HL-60 (cell line): ENCODE data around the gene BRD3.
"Not testable (repeated sequence)": the region's sequence is repeated elsewhere in the genome, so short reads cannot be mapped to it uniquely, and the experiment has no call there.

ENCODE experiments used
- DNase-seq, 2 experiments: peaks; one replicate each; pipeline ENCODE4 v3.0.0-alpha.2; 2010 to 2020; ENCODE audit warnings: low read depth in 1 of 2, low spot score in 1 of 2
- H3K27ac ChIP-seq: fragments of 250-450 bp; sonication (Bioruptor Pico); replicated peaks from 2 replicates; pipeline ENCODE4 v1.5.1; 2020; ENCODE audit warnings: mild to moderate bottlenecking, moderate library complexity
- H3K27me3 ChIP-seq: fragments of 250-450 bp; sonication (Bioruptor Pico); 2 replicates; pipeline ENCODE4 v1.5.1; 2021; ENCODE audit warnings: mild to moderate bottlenecking, moderate library complexity; ENCODE audit not compliant: insufficient read depth, poor library complexity, severe bottlenecking
- H3K4me3 ChIP-seq: replicated peaks from 2 replicates; pipeline ENCODE4 v1.5.1; 2011; ENCODE audit warnings: mild to moderate bottlenecking, control low read depth, low read length; ENCODE audit not compliant: insufficient read depth
- GABPA ChIP-seq: IDR thresholded peaks from 2 replicates; pipeline ENCODE4 v1.6.1; 2012; ENCODE audit warnings: low read depth
- POLR2AphosphoS5 ChIP-seq: IDR thresholded peaks from 2 replicates; pipeline ENCODE4 v1.6.1; 2012; ENCODE audit warnings: low read depth
- SPI1 ChIP-seq: IDR thresholded peaks from 2 replicates; pipeline ENCODE4 v1.6.1; 2012; ENCODE audit warnings: low read depth, mild to moderate bottlenecking, borderline replicate concordance
- TF ChIP-seq, protein P1 (sequence below): IDR thresholded peaks from 2 replicates; pipeline ENCODE4 v1.6.1; 2012; ENCODE audit warnings: low read depth; ENCODE audit not compliant: insufficient replicate concordance
- TF ChIP-seq, protein P2 (sequence below): IDR thresholded peaks from one replicate; pipeline ENCODE4 v1.5.1; 2011; ENCODE audit warnings: low read length, control low read depth, inconsistent platforms; ENCODE audit not compliant: insufficient read depth

BRD3 gene

DNA sequence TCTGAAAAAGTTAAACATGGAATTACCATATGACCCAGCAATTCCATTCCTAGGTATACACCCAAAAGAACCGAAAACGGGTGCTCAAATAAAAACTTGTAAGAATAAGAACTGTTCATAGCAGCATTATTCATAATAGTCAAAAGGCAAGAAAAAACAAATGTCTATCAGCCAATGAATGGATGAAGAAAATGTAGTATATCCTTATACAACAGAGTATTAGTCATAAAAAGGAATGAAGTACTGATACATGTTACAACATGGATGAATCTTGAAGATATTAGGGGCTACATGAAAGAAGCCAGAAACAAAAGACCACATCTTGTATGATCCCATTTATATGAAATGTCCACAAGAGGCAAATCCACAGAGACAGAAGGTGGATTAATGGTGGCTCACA is 15.6 kb upstream of the BRD3 start:
- no peak for DNase-seq
- Histone ChIP-seq H3K27me3 (no peaks in the 10 kb centered on the region), H3K4me3 (no peak overlapping the region), H3K27ac (no peak overlapping the region)
- no peak for TF ChIP-seq POLR2AphosphoS5
- TF ChIP-seq, protein P1, sequence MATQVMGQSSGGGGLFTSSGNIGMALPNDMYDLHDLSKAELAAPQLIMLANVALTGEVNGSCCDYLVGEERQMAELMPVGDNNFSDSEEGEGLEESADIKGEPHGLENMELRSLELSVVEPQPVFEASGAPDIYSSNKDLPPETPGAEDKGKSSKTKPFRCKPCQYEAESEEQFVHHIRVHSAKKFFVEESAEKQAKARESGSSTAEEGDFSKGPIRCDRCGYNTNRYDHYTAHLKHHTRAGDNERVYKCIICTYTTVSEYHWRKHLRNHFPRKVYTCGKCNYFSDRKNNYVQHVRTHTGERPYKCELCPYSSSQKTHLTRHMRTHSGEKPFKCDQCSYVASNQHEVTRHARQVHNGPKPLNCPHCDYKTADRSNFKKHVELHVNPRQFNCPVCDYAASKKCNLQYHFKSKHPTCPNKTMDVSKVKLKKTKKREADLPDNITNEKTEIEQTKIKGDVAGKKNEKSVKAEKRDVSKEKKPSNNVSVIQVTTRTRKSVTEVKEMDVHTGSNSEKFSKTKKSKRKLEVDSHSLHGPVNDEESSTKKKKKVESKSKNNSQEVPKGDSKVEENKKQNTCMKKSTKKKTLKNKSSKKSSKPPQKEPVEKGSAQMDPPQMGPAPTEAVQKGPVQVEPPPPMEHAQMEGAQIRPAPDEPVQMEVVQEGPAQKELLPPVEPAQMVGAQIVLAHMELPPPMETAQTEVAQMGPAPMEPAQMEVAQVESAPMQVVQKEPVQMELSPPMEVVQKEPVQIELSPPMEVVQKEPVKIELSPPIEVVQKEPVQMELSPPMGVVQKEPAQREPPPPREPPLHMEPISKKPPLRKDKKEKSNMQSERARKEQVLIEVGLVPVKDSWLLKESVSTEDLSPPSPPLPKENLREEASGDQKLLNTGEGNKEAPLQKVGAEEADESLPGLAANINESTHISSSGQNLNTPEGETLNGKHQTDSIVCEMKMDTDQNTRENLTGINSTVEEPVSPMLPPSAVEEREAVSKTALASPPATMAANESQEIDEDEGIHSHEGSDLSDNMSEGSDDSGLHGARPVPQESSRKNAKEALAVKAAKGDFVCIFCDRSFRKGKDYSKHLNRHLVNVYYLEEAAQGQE, result no peak
- TF ChIP-seq GABPA, result no peak
- no peak for TF ChIP-seq SPI1
- TF ChIP-seq, protein P2, sequence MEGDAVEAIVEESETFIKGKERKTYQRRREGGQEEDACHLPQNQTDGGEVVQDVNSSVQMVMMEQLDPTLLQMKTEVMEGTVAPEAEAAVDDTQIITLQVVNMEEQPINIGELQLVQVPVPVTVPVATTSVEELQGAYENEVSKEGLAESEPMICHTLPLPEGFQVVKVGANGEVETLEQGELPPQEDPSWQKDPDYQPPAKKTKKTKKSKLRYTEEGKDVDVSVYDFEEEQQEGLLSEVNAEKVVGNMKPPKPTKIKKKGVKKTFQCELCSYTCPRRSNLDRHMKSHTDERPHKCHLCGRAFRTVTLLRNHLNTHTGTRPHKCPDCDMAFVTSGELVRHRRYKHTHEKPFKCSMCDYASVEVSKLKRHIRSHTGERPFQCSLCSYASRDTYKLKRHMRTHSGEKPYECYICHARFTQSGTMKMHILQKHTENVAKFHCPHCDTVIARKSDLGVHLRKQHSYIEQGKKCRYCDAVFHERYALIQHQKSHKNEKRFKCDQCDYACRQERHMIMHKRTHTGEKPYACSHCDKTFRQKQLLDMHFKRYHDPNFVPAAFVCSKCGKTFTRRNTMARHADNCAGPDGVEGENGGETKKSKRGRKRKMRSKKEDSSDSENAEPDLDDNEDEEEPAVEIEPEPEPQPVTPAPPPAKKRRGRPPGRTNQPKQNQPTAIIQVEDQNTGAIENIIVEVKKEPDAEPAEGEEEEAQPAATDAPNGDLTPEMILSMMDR, result no peak

DNA sequence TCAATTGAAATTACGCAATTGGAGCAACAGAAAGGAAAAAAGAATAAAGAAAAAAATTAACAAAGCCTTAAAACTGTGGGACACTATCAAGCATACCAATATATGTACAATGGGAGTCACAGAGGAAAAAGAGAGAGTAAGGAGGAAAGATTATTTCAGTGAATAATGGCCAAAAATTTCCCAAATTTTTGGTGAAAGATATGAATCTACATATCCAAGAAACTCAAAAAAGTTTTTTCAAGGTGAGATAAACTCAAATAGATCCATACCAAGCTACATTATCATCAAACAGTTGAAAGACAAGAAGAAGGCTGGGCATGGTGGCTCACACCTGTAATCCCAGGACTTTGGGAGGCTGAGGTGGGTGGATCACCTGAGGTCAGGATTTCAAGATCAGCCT is 8.8 kb upstream of the BRD3 start:
- TF ChIP-seq, protein P2, result no peak
- TF ChIP-seq, protein P1, result no peak
- no peak for TF ChIP-seq SPI1
- Histone ChIP-seq H3K4me3 (no peak overlapping the region), H3K27me3 (no peaks in the 10 kb centered on the region), H3K27ac (no peak overlapping the region)
- DNase-seq, result no peak

DNA sequence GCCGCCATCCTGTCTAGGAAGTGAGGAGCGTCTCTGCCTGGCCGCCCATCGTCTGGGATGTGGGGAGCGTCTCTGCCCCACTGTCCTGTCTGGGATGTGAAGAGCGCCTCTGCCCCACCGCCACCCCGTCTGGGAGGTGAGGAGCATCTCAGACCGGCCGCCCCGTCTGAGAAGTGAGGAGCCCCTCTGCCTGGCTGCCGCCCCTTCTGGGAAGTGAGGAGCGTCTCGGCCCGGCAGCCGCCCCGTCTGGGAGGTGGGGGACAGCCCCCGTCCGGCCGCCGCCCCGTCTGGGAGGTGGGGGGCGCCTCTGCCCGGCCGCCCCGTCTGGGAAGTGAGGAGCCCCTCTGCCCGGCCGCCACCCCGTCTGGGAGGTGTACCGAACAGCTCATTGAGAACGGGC is 7.9 kb upstream of the BRD3 start:
- not testable (repeated sequence) for H3K27ac ChIP-seq, H3K27me3 ChIP-seq, DNase-seq, H3K4me3 ChIP-seq

DNA sequence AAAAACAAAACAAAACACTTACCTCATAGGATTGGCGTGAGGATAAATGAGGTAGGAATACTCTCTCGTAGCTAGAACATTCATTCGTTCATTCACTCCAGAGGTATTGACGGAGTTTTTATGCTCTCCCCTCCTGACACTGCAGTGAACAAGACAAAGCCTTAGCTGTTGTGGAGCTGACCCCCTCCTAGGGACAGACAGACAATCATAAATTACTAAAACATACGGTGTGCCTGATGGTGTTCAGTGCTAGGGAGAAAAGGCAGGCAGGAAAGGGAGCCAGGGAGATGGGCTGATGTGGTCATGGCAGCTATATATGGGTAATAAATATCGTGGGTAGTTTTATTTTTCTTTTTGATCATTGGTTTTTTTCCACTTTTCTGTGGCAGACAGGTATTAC is 5.7 kb upstream of the BRD3 start:
- TF ChIP-seq POLR2AphosphoS5, result no peak
- no peak for DNase-seq
- H3K27me3 ChIP-seq, result peaks cover 6% of the 10 kb centered on the region
- H3K4me3 ChIP-seq, result no peak overlapping the region
- H3K27ac ChIP-seq, result no peak overlapping the region

DNA sequence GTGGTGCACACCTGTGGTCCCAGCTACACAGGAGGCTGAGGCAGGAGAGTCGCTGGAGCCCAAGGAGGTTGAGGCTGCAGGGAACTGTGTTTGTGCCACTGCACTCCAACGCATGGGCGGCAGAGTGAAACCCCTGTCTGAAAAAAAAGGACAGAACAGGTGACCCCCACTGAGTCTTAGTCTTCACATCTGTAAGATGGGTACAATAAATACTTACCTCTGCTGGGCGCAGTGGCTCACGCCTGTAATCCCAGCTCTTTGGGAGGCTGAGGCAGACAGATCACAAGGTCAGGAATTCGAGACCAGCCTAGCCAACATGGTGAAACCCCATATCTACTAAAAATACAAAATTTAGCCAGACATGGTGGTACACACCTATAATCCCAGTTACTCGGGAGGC is 4.9 kb upstream of the BRD3 start:
- not testable (repeated sequence) for H3K27me3 ChIP-seq, DNase-seq, H3K27ac ChIP-seq, H3K4me3 ChIP-seq

DNA sequence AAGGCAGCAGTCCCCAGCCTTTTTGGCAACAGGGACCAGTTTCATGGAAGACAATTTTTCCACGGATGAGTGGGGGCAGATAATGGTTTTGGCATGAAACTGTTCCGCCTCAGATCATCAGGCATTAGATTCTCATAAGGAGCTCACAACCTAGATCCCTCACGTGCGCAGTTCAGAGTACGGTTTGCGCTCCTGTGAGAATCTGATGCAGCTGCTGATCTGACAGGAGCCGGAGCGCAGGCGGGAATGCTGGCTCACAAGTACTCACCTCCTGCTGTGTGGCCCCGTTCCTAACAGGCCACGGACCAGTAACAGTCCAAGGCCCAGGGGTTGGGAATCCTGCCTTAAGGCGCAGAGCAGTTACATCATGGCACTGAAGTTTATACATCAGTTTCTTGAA is 3.3 kb upstream of the BRD3 start:
- Histone ChIP-seq H3K27ac (no peak overlapping the region), H3K4me3 (no peak overlapping the region), H3K27me3 (peaks cover 6% of the 10 kb centered on the region)
- TF ChIP-seq SPI1 (no peak), GABPA (no peak), POLR2AphosphoS5 (no peak)
- TF ChIP-seq, protein P1, result no peak
- TF ChIP-seq, protein P2, result no peak
- DNase-seq, result no peak
